Activated CD4-positive, CD25-positive, alpha-beta regulatory T cell treated with anti-CD3 and anti-CD28 coated beads, Interleukin-2, amount 50 U/mL, for 24 hours (primary cell): ENCODE results near the gene MYLK.

Experiments
- ATAC-seq, 2 donors: fragments of 150-1000 bp; cut with Tn5 transposase; one replicate each; pipeline ENCODE4 v1.10.0; 2021; ENCODE audit warnings: mild to moderate bottlenecking in 1 of 2, moderate library complexity in 1 of 2

The MYLK gene

DNA sequence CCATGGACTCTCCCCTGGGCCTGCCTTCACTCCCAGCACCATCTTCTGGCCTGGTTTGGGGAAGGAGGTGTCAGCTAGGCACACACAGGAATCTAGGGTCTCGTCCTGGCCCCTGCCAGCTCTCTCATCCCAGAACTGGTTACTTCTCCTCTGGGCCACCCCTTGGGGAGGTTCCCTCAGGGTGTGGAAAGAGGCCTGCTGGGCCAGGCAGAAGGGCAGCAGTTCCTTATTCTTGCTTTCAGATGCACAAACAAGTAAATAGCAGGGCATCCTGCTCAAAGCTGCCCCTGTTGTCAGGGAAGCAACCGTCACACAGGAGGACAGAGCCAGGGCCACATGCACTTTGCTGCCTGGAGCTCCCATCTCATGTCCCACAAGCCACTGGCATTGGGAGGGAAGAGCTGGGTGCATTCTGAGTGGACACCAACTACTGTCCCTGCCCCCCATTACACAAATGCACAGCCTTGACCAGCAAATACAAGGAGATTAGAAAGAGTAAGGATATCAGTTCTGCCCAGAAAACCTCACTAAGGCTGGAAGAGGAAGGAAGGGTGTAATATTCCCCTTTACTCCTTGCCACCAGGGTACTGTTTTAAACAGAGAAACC lies 190.4 kb downstream of the MYLK start:
- no peak for ATAC-seq

GRCh38 chr3:123692671-123693070 lies 191.5 kb downstream of the MYLK start:
- no peak for ATAC-seq

GRCh38 chr3:123692041-123692440 lies 192.1 kb downstream of the MYLK start:
- ATAC-seq = no peak

GRCh38 chr3:123689831-123690230 lies 194.3 kb downstream of the MYLK start:
- no peak for ATAC-seq

- no peak for ATAC-seq
Measured at GRCh38 chr3:123688241-123688747, 195.8 kb downstream of the MYLK start.

DNA sequence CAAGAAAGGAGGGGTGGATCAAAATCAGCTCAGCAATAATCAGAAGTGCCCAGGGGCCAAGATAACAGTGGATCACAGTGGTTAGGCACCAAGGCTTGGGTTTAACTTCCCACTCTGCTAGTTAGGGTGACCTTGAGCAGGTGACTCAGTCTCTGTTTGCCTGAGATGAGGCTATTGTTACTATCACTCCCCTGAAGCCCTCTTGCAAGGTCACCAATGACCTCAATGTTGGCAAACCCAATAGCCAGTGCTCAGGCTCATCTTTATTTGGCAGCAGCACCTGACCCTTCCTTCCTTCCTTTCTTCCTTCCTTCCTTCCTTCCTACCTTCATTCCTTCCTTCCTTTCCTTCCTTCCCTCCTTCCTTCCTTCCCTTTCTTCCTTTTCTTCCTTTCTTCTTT lies 196.8 kb downstream of the MYLK start:
- ATAC-seq = no peak

GRCh38 chr3:123686251-123686650 lies 197.9 kb downstream of the MYLK start:
- ATAC-seq = no peak

DNA sequence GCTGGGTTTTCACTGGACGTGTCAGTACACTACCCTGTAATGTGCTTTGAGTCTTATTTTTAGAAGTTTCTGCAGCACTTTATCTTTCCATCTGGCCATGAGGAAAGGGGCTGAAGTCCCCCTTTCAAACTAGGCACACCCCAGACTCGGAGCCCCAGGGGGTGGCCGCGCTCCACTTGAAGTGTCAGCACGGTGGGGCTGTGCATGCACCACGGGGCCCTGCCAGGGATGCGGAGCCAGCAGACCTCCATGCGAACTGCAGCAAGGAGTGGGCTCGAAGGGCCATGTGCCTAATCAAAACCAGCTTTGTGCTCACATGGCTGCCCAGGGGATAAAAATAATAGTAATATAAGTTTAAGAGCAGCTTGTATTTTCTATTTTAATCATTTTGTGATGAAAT lies 198.4 kb downstream of the MYLK start:
- ATAC-seq = no peak

- ATAC-seq = no peak
Measured at GRCh38 chr3:123684636-123685035, 199.5 kb downstream of the MYLK start.

GRCh38 chr3:123684209-123684608 lies 199.9 kb downstream of the MYLK start:
- ATAC-seq = no peak

DNA sequence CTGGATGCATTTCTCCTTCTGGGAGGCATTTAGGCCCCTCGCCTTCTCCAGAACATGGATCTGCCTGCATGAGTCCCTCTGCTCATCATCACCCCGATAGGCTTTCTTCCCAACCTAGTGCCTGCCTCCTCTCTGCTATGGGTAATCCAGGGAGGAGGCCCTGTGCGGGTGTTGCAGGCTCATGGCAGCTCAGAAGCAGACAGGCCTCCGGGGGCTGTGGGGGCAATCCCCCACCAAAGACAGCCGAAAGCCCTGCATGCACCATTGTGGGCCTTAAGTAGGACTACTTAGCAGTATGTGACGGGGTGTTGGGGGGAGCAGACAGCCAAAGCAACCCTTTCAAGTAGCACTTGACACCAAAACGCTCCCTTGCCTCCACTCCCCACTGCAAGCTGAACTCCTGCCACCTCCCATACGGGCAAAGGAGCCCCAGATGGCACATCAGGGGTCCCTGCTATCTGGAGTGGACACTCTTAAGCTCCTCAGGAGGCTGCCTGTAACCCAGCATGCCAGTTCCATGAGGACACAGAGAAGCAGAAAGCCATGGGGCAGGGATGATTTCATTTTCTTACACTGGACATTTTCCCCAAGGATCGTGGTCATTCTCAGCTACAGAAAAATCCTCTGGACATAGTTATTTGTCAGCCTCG lies 200.5 kb downstream of the MYLK start:
- no peak for ATAC-seq

DNA sequence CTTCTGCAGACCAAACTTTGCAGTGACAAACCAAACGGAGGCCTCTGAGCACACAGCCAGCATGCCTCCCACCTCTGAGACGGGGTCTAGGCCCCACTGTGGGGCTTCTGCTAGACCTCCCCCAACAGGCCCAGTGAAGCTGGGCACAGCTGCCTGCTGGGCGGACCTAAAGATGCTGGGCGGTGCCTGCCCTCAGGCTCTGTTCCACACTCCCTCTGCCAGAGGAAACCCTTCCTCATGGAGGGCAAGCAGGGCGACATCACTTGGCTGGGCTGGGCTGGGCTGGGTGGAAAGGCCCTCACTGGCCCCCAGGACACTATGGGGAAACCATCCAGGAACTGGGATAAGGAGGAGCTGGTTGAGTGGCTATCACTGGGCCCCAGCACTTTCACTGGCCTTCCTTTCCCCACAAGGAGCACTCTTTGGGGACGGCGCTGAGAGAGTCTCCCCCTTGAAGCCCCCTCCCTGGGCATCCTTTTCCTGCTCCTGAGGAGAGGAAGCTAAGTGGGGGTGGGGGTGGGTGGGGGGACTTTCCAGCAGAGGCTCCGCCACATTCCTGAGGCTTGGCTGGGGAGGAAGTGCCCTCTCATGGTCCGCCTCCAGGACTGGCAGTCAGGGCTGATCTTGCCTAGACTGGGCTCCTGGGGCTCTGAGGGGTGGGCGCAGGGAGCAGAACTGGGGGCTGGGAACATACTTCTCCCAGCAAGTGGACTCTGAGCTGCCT lies 201.2 kb downstream of the MYLK start:
- ATAC-seq = no peak

- ATAC-seq = no peak
Measured at GRCh38 chr3:123682302-123682701, 201.8 kb downstream of the MYLK start.

DNA sequence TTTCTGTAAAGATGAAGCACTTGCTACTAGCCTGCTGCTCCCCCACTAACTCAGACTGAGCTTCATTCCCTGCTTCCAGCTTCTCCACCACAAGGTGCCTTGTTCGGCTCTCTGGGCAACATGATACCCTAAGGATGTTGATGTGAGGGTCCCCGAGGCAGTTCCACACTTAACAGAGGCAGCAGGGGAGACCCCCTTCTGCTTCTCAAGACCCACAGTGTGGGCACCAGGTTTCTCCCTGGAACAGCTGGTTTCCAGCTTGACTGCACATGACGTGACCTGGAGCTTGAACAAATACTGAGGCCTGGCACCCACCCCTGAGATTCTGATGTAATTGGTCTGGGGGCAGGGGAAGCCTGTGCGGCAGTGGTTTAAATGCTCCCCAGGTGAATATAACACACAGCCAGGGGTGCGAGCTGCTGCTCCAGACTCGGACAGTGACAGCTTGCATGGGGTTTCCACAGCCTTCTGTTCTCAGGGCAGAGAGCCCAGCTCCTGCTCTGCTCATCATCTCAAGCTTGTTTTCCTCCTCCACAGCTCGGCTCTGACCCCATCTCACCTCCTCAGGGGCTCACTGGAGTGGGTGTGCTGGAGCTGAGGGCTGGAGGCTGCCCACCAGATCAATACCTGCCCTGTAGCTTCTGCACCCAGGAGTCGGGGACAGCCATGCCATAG lies 204.3 kb downstream of the MYLK start:
- ATAC-seq = no peak

- no peak for ATAC-seq
Measured at GRCh38 chr3:123678108-123678511, 206.0 kb downstream of the MYLK start.

- no peak for ATAC-seq
Measured at GRCh38 chr3:123672429-123673146, 211.5 kb downstream of the MYLK start.

- no peak for ATAC-seq
Measured at GRCh38 chr3:123670743-123671142, 213.4 kb downstream of the MYLK start.

GRCh38 chr3:123668906-123669305 lies 215.2 kb downstream of the MYLK start:
- no peak for ATAC-seq

DNA sequence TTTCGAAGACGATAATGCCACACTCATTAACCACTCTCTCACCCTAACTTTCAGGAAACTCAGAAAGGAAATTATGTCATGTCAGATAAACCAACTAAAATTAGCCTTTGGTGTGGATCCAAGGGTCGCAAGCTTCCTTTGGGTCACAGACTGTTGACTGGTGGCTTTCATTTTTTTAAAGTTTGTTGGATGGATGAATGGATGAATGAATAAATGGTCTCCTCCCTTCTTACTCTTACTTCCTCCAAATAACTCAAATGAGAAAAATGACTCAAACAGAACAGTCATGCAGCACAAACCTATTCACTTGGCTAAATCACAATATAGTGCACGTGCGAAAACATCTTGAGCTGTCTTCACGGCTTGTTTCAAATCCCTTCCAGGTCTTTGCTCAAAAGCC lies 216.3 kb downstream of the MYLK start:
- no peak for ATAC-seq

DNA sequence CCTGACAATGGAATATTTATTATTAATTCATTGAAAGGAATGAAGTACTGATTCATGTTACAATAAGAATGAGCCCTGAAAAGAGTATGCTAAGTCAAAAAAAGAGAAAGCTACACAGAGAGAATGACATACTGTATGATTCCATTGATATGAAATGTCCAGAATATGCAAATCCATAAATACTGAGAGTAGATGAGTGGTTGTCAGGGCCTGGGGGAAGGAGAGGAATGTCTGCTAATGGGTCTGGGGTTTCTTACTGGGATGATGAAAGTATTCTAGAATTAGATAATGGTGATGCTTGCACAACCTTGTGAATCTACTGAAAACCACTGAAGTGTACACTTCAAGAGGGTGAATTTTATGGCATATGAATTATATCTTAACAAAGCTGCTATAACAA lies 219.4 kb downstream of the MYLK start:
- no peak for ATAC-seq

DNA sequence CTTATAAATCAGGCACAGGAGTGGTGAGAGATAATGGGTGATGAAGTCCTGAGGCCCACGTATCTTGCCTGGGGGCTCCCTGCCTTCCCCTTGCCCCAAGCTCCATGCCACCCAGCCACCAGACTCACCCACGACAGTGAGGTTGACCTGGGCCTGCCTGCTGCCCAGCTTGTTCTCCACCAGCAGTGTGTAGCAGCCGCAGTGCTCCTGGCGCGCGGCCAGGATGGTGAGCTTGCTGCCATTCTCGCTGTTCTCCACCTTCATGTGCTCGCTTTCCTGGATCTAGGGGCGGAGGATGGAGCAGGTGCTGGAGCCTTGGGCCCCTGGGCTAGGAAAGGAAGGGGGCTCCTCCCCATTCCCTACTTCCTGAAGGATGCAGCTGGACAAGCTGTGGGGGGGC lies 220.2 kb downstream of the MYLK start:
- ATAC-seq = no peak

GRCh38 chr3:123661973-123662372 lies 222.2 kb downstream of the MYLK start:
- ATAC-seq = no peak

- ATAC-seq = no peak
Measured at GRCh38 chr3:123660900-123661299, 223.2 kb downstream of the MYLK start.
